HG03045 (cell line): Measurements from ENCODE around the gene BCL7B.
"Not testable (repeated sequence)": the region's sequence is repeated elsewhere in the genome, so short reads cannot be mapped to it uniquely, and the experiment has no call there.

Experiments used
- ATAC-seq: cut with Tn5 transposase; IDR thresholded peaks from one replicate; pipeline ENCODE4 v1.9.1; 2021; ENCODE audit warnings: mild to moderate bottlenecking, moderate library complexity; ENCODE audit not compliant: unreplicated experiment

The BCL7B gene

DNA sequence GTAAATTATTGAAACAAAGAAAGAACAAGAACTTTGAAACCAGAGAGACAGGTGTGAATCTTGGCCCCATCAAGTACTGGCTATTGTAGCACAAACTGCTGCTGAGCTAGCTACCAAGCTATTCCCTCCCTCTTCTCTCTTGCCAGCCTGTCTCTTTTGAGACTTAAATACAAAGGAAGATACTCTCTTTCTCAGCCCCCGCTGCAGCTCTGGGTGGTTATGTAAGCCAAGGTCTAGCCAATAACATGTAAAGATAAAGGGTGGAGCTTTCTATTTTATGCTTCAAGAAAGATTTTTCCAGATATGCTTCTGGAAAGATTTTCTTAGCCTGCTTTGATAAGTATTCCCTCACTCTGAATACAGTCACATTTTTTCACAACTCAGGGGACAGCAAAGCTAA is 52.6 kb downstream of the BCL7B start:
- ATAC-seq = no peak

- no peak for ATAC-seq
Measured at GRCh38 chr7:73504017-73504416, 53.5 kb downstream of the BCL7B start.

DNA sequence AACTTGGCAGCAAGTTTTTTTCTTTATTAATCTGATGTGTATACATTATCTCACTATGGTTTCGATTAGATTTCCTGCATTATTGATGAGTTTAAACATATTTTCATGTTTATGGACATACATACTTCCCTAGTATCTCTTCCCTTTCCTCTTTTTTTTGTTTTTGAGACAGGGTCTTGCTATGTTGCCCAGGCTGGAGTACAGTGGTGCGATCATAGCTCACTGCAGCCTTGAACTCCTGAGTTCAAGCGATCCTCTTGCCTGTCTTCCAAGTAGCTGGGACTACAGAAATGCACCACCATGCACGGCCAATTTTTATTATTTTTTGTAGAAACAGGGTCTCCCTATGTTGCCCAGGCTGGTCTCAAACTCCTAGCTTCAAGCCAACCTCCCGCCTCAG is 54.3 kb downstream of the BCL7B start:
- no peak for ATAC-seq

DNA sequence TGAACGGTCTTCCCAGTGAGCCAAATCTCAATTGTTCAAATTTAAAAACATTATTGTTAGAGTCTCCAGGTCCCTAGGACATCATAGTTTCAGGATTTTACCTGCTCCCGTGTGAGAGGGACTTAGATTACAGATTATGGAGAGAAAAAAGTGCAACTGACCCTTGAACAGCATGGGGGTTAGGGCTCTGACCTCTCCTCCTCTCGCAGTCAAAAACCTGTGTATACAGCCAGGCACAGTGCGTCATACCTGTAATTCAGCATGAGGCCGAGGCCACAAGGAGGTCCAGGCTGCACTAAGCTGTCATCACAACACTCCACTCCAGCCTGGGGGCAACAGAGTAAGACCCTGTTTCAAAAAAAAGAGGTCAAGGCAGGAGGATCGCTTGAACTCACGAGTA is 60.9 kb downstream of the BCL7B start:
- ATAC-seq = no peak

DNA sequence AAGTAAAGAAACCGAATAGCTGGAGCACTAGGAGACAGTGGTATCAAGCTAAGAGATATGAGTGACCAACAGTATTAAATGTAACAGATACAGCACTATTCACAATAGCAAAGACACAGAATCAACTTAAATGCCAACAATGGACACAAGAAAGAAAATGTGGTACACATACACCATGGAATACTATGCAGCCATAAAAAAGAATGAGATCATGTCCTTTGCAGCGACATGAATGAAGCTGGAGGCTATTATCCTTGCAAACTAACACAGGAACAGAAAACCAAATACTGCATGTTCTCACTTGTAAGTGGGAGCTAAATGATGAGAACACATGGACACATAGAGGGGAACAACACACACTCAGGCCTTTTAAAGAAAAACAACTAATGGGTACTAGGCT is 62.0 kb downstream of the BCL7B start:
- not testable (repeated sequence) for ATAC-seq

GRCh38 chr7:73489976-73490375 is 67.5 kb downstream of the BCL7B start:
- no peak for ATAC-seq

- ATAC-seq = no peak
Measured at GRCh38 chr7:73487486-73487885, 70.0 kb downstream of the BCL7B start.
